Trophoblast cell (in vitro differentiated cells and primary cell): Measurements from ENCODE around the gene USP5.
A peak's percentile ranks its signal among the peaks of the same experiment; 100 is the strongest.
"Not testable (repeated sequence)": the region's sequence is repeated elsewhere in the genome, so short reads cannot be mapped to it uniquely, and the experiment has no call there.

ENCODE experiments used
- DNase-seq, 2 donors: peaks; one replicate each; pipeline ENCODE4 v3.0.0-alpha.2; 2016
- H2AFZ ChIP-seq: 2 replicates; pipeline ENCODE4 v1.6.1; 2013; ENCODE audit warnings: low read length, moderate library complexity, mild to moderate bottlenecking; ENCODE audit not compliant: insufficient read depth, poor library complexity
- H2AK5ac ChIP-seq: 2 replicates; pipeline ENCODE4 v1.6.1; 2013; ENCODE audit warnings: mild to moderate bottlenecking, low read length
- H2BK120ac ChIP-seq: 2 replicates; pipeline ENCODE4 v1.6.1; 2013; ENCODE audit warnings: low read length, mild to moderate bottlenecking, moderate library complexity; ENCODE audit not compliant: insufficient read depth, poor library complexity
- H2BK12ac ChIP-seq: 2 replicates; pipeline ENCODE4 v1.6.1; 2013; ENCODE audit warnings: mild to moderate bottlenecking, low read length, moderate library complexity
- H2BK5ac ChIP-seq: 2 replicates; pipeline ENCODE4 v1.6.1; 2013; ENCODE audit warnings: low read length, low read depth, moderate library complexity, mild to moderate bottlenecking; ENCODE audit not compliant: poor library complexity
- H3K14ac ChIP-seq: 2 replicates; pipeline ENCODE4 v1.6.1; 2013; ENCODE audit warnings: mild to moderate bottlenecking, low read length
- H3K18ac ChIP-seq: 2 replicates; pipeline ENCODE4 v1.6.1; 2013; ENCODE audit warnings: mild to moderate bottlenecking, low read length
- H3K23ac ChIP-seq: 2 replicates; pipeline ENCODE4 v1.6.1; 2013; ENCODE audit warnings: low read length
- H3K27ac ChIP-seq: 2 replicates; pipeline ENCODE4 v1.5.1; 2013; ENCODE audit warnings: low read depth, mild to moderate bottlenecking, inconsistent platforms, low read length, moderate library complexity
- H3K27me3 ChIP-seq: 2 replicates; pipeline ENCODE4 v1.6.1; 2013; ENCODE audit warnings: inconsistent platforms, mild to moderate bottlenecking, low read length, moderate library complexity; ENCODE audit not compliant: insufficient read depth
- H3K36me3 ChIP-seq, 2 experiments: 1 replicate in 1 of 2; 2 replicates in 1 of 2; pipeline ENCODE4 v1.6.1; 2013; ENCODE audit warnings: low read length in 2 of 2, mild to moderate bottlenecking in 2 of 2, moderate library complexity in 1 of 2; ENCODE audit not compliant: insufficient read depth in 2 of 2, control insufficient read depth in 1 of 2
- H3K4ac ChIP-seq: 2 replicates; pipeline ENCODE4 v1.6.1; 2013; ENCODE audit warnings: low read depth, mild to moderate bottlenecking, low read length, moderate library complexity
- H3K4me1 ChIP-seq, 2 experiments: 1 replicate in 1 of 2; 2 replicates in 1 of 2; pipeline ENCODE4 v1.6.1; 2013; ENCODE audit warnings: low read length in 2 of 2, mild to moderate bottlenecking in 2 of 2, moderate library complexity in 1 of 2; ENCODE audit not compliant: insufficient read depth in 2 of 2, control insufficient read depth in 1 of 2
- H3K4me2 ChIP-seq: 2 replicates; pipeline ENCODE4 v1.6.1; 2013; ENCODE audit warnings: inconsistent platforms, mild to moderate bottlenecking, low read length, moderate library complexity
- H3K4me3 ChIP-seq: 2 replicates; pipeline ENCODE4 v1.5.1; 2013; ENCODE audit warnings: mild to moderate bottlenecking, low read depth, low read length, inconsistent platforms
- H3K79me1 ChIP-seq: one replicate; pipeline ENCODE4 v1.6.1; 2013; ENCODE audit warnings: low read length
- H3K79me2 ChIP-seq: 2 replicates; pipeline ENCODE4 v1.6.1; 2013; ENCODE audit warnings: low read length, mild to moderate bottlenecking; ENCODE audit not compliant: control insufficient read depth, insufficient read depth, poor library complexity
- H3K9ac ChIP-seq: 2 replicates; pipeline ENCODE4 v1.6.1; 2013; ENCODE audit warnings: mild to moderate bottlenecking, low read length
- H3K9me3 ChIP-seq: 2 replicates; pipeline ENCODE4 v1.6.1; 2013; ENCODE audit warnings: low read depth, mild to moderate bottlenecking, control low read depth, inconsistent platforms, low read length; ENCODE audit not compliant: insufficient read depth
- H4K12ac ChIP-seq: 2 replicates; pipeline ENCODE4 v1.6.1; 2013; ENCODE audit warnings: low read depth, mild to moderate bottlenecking, low read length, moderate library complexity
- H4K8ac ChIP-seq: 2 replicates; pipeline ENCODE4 v1.6.1; 2013; ENCODE audit warnings: low read depth, mild to moderate bottlenecking, low read length, moderate library complexity
- H4K91ac ChIP-seq: one replicate; pipeline ENCODE4 v1.6.1; 2013; ENCODE audit warnings: low read depth, mild to moderate bottlenecking, low read length, moderate library complexity
- WGBS: extraction: QIAGEN DNeasy Blood & Tissue Kit; methylation state at CpG from one replicate; pipeline ENCODE4 v1.1.7; 2013; ENCODE audit warnings: missing lambda C conversion rate; ENCODE audit not compliant: insufficient read length, insufficient coverage; ENCODE audit errors: extremely low coverage; 5-methylcytosine and 5-hydroxymethylcytosine counted together

The USP5 gene

DNA sequence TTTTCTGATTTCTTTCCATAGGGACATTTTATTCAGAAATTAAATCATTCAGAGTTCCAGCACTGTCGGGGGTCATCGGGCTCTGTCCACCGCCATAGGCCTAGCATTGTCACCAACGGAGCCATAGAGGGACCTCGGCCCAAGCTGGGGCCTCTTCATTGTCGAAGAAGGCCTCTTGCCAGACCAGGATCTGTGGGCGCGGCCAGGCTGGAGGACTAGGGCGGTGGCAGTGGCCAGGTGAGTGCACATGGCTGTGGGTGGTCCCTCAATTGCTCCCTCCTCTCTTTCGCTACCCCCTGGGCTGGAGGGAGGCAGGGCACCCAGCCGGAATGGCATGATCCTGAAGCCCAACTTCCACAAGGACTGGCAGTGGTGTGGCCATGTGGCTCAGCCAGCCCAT lies 31.7 kb downstream of the USP5 start:
- no peaks in the 10 kb centered on the region for H3K79me2 ChIP-seq
- H3K23ac ChIP-seq: no peak overlapping the region
- no peaks in the 10 kb centered on the region for H3K9me3 ChIP-seq
- no peak overlapping the region for H2BK120ac ChIP-seq
- H3K27me3 ChIP-seq: no peaks in the 10 kb centered on the region
- no peak overlapping the region for H4K91ac ChIP-seq
- DNase-seq: no peak
- H3K4me1 ChIP-seq: peaks cover 2 to 5% of the 10 kb centered on the region in 2 experiments
- H3K27ac ChIP-seq: no peak overlapping the region
- no peak overlapping the region for H3K9ac ChIP-seq
- no CpG with 5 or more reads among the region's 11 CpGs for WGBS
- no peak overlapping the region for H2AFZ ChIP-seq
- no peak overlapping the region for H2BK12ac ChIP-seq
- H3K4me2 ChIP-seq: no peak overlapping the region
- H4K12ac ChIP-seq: no peak overlapping the region
- H3K79me1 ChIP-seq: no peaks in the 10 kb centered on the region
- H3K36me3 ChIP-seq: no peaks in the 10 kb centered on the region
- no peak overlapping the region for H3K14ac ChIP-seq
- H3K18ac ChIP-seq: no peak overlapping the region
- no peak overlapping the region for H2AK5ac ChIP-seq
- H3K4ac ChIP-seq: no peak overlapping the region
- no peak overlapping the region for H2BK5ac ChIP-seq
- H3K4me3 ChIP-seq: no peak overlapping the region
- H4K8ac ChIP-seq: no peak overlapping the region

DNA sequence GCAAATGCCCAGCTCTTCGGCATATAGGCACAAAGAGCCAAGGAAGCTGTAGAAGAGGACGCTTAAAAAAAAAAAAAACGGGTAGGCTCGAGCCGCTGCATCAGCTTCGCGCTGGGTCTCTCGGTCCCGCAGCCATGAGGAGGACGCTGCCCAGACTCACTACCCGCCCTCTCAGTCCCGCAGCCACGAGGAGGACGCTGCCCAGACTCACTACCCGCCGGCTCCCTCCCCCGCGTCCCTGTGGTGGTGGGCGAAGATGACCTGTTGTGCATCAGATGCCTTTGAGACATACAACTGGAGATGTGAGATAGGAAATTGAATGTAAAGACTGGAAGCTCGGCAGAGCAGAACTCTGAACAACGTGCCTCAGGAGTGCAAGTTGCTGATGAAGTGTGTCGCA lies 32.6 kb downstream of the USP5 start:
- Histone ChIP-seq H3K4me2 (no peak overlapping the region), H2BK12ac (no peak overlapping the region), H3K9ac (no peak overlapping the region), H3K4ac (no peak overlapping the region), H4K12ac (no peak overlapping the region), H3K4me1 (peaks cover 2 to 5% of the 10 kb centered on the region in 2 experiments), H3K9me3 (no peaks in the 10 kb centered on the region), H3K14ac (no peak overlapping the region), H3K79me1 (no peaks in the 10 kb centered on the region), H3K79me2 (no peaks in the 10 kb centered on the region), H2AFZ (no peak overlapping the region), H3K23ac (no peak overlapping the region), H3K4me3 (no peak overlapping the region), H3K27ac (no peak overlapping the region), H2AK5ac (no peak overlapping the region), H2BK120ac (no peak overlapping the region), H4K8ac (no peak overlapping the region), H3K18ac (no peak overlapping the region), H4K91ac (no peak overlapping the region), H2BK5ac (no peak overlapping the region), H3K27me3 (no peaks in the 10 kb centered on the region), H3K36me3 (no peaks in the 10 kb centered on the region)
- no CpG with 5 or more reads among the region's 22 CpGs for WGBS
- DNase-seq: no peak

DNA sequence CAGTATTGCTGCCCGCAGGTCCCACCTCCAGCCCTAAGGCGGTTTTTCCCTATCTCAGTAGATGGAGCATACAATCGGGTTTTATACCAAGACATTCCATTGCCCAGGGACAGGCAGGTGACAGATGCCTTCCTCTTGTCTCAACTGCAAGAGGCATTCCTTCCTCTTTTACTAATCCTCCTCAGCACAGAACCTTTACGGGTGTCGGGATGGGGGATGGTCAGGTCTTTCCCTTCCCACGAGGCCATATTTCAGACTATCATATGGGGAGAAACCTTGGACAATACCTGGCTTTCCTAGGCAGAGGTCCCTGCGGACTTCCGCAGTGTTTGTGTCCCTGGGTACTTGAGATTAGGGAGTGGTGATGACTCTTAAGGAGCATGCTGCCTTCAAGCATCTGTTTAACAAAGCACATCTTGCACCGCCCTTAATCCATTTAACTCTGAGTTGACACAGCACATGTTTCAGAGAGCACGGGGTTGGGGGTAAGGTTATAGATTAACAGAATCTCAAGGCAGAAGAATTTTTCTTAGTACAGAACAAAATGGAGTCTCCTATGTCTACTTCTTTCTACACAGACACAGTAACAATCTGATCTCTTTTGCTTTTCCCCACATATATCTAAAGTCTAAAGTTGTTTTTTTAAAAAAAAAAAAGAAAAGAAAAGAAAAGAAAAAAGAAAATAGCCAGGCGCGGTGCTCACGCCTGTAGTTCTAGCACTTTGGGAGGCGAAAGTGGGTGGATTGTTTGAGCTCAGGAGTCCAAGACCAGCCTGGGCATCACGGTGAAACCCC lies 34.5 kb downstream of the USP5 start:
- not testable (repeated sequence) for H3K14ac ChIP-seq, H4K8ac ChIP-seq, H4K91ac ChIP-seq, H3K4ac ChIP-seq, H2BK120ac ChIP-seq, H3K27me3 ChIP-seq, H3K4me2 ChIP-seq, H3K18ac ChIP-seq, H2AFZ ChIP-seq, H3K79me2 ChIP-seq, H3K9me3 ChIP-seq, H2AK5ac ChIP-seq, H2BK12ac ChIP-seq, H3K27ac ChIP-seq, H3K4me3 ChIP-seq, H3K9ac ChIP-seq, H3K23ac ChIP-seq, H3K36me3 ChIP-seq, H3K4me1 ChIP-seq, H2BK5ac ChIP-seq, H3K79me1 ChIP-seq, H4K12ac ChIP-seq
- peak; percentile 42 to 57 for DNase-seq
- WGBS: no CpG with 5 or more reads among the region's 15 CpGs

DNA sequence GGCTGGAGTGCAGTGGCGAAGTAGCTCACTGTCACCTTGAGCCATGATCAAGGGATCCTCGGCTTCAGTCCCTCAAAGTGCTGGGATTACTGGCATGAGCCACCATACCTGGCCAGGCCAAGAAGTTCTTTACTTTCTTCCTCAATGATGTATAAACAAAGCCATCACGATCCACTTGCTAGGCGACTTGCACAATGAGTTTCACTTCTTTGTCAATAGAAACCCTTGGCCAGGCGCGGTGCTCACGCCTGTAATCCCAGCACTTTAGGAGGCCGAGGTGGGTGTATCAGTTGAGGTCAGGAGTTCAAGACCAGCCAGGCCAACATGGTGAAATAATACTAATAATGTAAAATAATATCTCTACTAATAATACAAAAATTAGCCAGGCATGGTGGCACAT lies 35.5 kb downstream of the USP5 start:
- Histone ChIP-seq H2AK5ac (no peak overlapping the region), H3K27me3 (no peaks in the 10 kb centered on the region), H4K8ac (no peak overlapping the region), H3K23ac (no peak overlapping the region), H4K91ac (no peak overlapping the region), H3K79me1 (peaks cover 12% of the 10 kb centered on the region), H3K36me3 (no peaks in the 10 kb centered on the region), H2BK5ac (no peak overlapping the region), H3K4me1 (peaks cover 5 to 6% of the 10 kb centered on the region in 2 experiments), H3K4me2 (no peak overlapping the region), H3K18ac (no peak overlapping the region), H2BK12ac (no peak overlapping the region), H2BK120ac (no peak overlapping the region), H4K12ac (no peak overlapping the region), H3K9me3 (no peaks in the 10 kb centered on the region), H3K4ac (no peak overlapping the region), H3K9ac (no peak overlapping the region), H3K14ac (no peak overlapping the region), H2AFZ (no peak overlapping the region), H3K79me2 (no peaks in the 10 kb centered on the region), H3K27ac (no peak overlapping the region), H3K4me3 (no peak overlapping the region)
- no CpG with 5 or more reads among the region's 8 CpGs for WGBS
- DNase-seq: no peak
